ENCODE results near the gene TRMT6. TPM values are rescaled to one million over a fixed set of nuclear protein-coding genes. Genes with fewer than 3 reads are reported as not detected.

Gene TRMT6
- polyA plus RNA-seq, 1 experiment = 10.2 TPM

GRCh38 chr20:5895626-5896025 is 54.7 kb downstream of the TRMT6 start:
- DNase-seq (ENCODE audit: low read depth, low spot score) = no peak
- Histone ChIP-seq H3K9me3 (ENCODE audit: control insufficient read depth, insufficient read depth, low read length) (no peaks in the 10 kb centered on the region), H3K4me3 (ENCODE audit: low read depth, low read length) (no peak overlapping the region), H3K27ac (ENCODE audit: low read depth, low read length) (no peak overlapping the region), H3K27me3 (ENCODE audit: control insufficient read depth, insufficient read depth, low read length) (peaks cover 2% of the 10 kb centered on the region)
- CTCF ChIA-PET = interaction anchor here (0.6 kb wide), 1 partner anchor 32 kb away, joined by 3 read pairs; no protein-coding TSS in a partner anchor
- TF ChIP-seq CTCF (IDR thresholded peaks at IDR 0.05; ENCODE audit: low read depth, low read length) = no peak
- POLR2A ChIA-PET = no interaction called here

- H3K9me3 ChIP-seq (ENCODE audit: control insufficient read depth, insufficient read depth, low read length) = no peaks in the 10 kb centered on the region
- ChIA-PET POLR2A (interaction anchor here (0.6 kb wide), 1 partner anchor 366 kb away, joined by 3 read pairs; no protein-coding TSS in a partner anchor), CTCF (no interaction called here)
- no peak overlapping the region for H3K27ac ChIP-seq (ENCODE audit: low read depth, low read length)
- no peak for TF ChIP-seq CTCF (IDR thresholded peaks at IDR 0.05; ENCODE audit: low read depth, low read length)
- no peak overlapping the region for H3K4me3 ChIP-seq (ENCODE audit: low read depth, low read length)
- DNase-seq (ENCODE audit: low read depth, low spot score) = no peak
- peaks cover 3% of the 10 kb centered on the region for H3K27me3 ChIP-seq (ENCODE audit: control insufficient read depth, insufficient read depth, low read length)
Measured at GRCh38 chr20:5893621-5894020, 56.7 kb downstream of the TRMT6 start.

- Histone ChIP-seq H3K4me3 (ENCODE audit: low read depth, low read length) (no peak overlapping the region), H3K27ac (ENCODE audit: low read depth, low read length) (no peak overlapping the region), H3K9me3 (ENCODE audit: control insufficient read depth, insufficient read depth, low read length) (no peaks in the 10 kb centered on the region), H3K27me3 (ENCODE audit: control insufficient read depth, insufficient read depth, low read length) (peaks cover 3% of the 10 kb centered on the region)
- no peak for TF ChIP-seq CTCF (IDR thresholded peaks at IDR 0.05; ENCODE audit: low read depth, low read length)
- ChIA-PET CTCF (no interaction called here), POLR2A (no interaction called here)
- no peak for DNase-seq (ENCODE audit: low read depth, low spot score)
Measured at GRCh38 chr20:5893052-5893451, 57.3 kb downstream of the TRMT6 start.

GRCh38 chr20:5890773-5891441 is 59.4 kb downstream of the TRMT6 start:
- no peak for DNase-seq (ENCODE audit: low read depth, low spot score)

More at GRCh38 chr20:5890773-5891441, 59.4 kb downstream of the TRMT6 start:
- Histone ChIP-seq H3K27me3 (ENCODE audit: control insufficient read depth, insufficient read depth, low read length) (peaks cover 7% of the 10 kb centered on the region), H3K27ac (ENCODE audit: low read depth, low read length) (no peak overlapping the region), H3K9me3 (ENCODE audit: control insufficient read depth, insufficient read depth, low read length) (no peaks in the 10 kb centered on the region), H3K4me3 (ENCODE audit: low read depth, low read length) (no peak overlapping the region)
- no peak for TF ChIP-seq CTCF (IDR thresholded peaks at IDR 0.05; ENCODE audit: low read depth, low read length)
- POLR2A ChIA-PET = no interaction called here
- CTCF ChIA-PET = no interaction called here

Data from AG04450 (cell line).